Measurements from ENCODE around the gene TXNDC5.

DNA sequence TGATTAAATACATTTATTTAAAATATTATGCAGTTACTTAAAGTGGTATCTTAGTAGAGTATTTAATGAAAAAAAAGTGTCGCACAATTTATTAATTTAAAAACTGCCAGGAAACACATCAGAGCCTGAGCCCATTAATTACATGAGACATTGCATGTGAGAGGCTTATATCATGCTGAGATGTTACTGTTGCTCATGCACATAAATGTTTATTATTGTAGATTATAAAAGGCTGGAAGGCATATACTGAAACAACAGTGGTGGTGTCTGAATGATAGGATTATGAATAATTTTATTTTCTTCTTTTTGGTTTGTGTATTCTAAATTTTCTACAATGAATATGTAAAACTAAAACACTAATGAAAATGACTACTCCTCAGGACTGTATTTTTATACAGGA is 45.7 kb upstream of the TXNDC5 start:
- no peak for TF ChIP-seq CTCF (IDR thresholded peaks at IDR 0.05)
- TF ChIP-seq POLR2A (IDR thresholded peaks at IDR 0.05) = no peak
- TF ChIP-seq POLR2AphosphoS5 (IDR thresholded peaks at IDR 0.05) = no peak
- TF ChIP-seq EP300 (IDR thresholded peaks at IDR 0.05) = no peak

Measured in upper lobe of left lung (tissue), 4 donors.